HG03457 (cell line): ENCODE measurements around the gene ADAMTSL2.

Experiments used
- ATAC-seq: cut with Tn5 transposase; IDR thresholded peaks from one replicate; pipeline ENCODE4 v1.9.1; 2021; ENCODE audit warnings: moderate number of reproducible peaks; ENCODE audit not compliant: unreplicated experiment

Gene ADAMTSL2

DNA sequence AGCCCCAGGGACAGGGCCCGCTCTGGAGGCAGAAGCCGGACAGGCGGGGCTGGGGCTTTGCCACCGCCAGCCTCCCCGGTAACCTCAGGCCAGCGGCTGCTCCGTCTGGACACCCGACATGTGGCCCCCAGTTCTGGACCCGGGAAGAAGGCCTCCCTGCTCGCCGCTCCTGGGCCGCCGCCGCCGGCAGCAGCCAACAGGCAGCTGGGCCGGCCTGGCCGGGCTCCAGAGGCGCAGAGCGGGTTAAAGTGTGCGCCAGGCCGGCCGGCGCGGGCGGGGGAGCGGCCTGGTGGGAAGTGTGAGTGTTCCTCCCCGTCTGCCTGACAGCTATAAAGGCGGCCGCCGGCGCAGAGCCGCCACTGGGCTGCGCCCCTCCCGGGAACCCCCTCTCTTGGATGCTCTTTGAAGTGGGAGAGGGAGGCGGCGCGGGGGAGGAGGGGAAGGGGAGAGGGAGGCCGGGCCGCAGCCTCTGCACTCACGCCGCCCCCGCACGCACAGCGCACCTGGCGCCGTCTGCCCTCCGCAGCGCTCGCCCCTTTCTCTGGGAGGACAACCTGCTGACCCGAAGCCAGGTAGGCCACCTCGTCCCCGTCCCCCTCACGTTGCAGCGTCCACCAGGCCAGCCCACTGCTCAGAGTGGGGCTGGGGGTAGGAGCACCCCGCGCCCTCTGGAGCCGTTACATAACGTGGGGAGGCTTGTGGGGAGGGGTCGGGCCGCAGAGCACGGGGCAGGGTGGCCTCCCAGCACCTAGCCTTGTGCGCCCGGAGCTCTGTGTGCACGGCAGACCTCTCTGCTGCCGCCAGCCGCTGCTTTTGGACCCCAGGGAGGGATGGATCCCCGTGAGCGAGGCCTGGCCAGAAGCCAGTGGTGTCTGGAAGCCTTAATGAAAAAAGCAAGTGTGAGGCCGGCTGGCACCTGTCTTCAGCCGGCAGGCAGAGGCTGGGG is at the start of gene ADAMTSL2:
ADAMTSL2 (plus strand) TSS at position 359 of the 946 bp plus-strand sequence. CDS start 2,009 bp downstream, outside the sequence.
- no peak for ATAC-seq

DNA sequence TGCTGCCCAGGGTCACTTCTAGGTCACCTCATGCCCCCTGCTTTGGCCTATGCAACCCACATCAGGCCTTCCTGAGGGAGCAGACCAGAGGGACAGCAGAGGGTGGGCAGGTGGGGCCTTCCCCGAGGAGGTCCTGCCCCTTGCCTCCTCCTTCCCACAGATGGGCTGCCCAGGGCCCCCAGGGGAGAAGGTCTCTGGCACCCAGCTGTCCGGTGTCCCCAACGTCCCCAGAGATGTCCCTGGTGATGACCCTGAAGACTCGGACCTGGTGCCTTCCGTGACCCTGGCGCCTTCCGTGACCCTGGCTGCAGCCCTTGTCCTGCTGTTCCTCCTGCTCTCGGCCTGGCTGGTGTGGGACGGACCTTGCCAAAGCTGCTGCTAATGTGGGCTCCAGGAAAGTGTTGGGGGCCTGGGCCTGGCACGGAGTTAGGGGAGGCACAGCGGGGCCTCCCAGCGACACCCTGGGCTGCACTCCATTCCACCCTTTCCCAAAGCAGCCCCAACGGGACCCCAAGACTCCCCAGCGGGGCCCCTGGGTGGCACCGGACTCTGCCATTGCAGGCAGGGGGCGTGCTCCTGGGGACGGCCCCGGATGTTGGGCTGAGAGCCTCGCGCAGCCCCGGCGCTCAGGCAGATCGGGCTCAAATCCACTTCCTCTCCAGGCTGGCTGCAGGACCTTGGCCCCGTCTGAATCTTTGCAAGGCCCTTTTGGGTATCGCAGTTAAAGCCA is 48.8 kb upstream of the ADAMTSL2 start:
- no peak for ATAC-seq

DNA sequence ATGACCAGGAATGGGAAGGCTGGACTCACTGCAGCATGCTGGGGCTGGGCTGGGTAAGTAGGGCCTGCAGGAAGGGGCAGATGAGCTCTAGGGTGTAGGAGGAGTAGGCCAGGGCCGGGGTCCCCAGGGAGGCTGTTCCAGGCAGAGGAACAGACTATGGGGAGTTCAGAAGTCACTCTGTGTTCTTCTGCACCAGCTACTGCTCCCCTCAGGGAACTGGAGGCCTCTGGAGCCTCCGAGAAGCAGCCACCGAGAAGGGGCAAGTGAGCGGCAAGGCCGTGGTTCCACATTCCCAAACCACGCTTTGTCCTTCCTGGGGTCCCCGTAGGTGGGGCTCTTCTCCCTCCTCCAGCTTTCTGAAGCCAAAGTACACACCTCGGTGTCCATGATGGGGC is 47.2 kb upstream of the ADAMTSL2 start:
- ATAC-seq: no peak

GRCh38 chr9:133488686-133489252 is 45.7 kb upstream of the ADAMTSL2 start:
- no peak for ATAC-seq

DNA sequence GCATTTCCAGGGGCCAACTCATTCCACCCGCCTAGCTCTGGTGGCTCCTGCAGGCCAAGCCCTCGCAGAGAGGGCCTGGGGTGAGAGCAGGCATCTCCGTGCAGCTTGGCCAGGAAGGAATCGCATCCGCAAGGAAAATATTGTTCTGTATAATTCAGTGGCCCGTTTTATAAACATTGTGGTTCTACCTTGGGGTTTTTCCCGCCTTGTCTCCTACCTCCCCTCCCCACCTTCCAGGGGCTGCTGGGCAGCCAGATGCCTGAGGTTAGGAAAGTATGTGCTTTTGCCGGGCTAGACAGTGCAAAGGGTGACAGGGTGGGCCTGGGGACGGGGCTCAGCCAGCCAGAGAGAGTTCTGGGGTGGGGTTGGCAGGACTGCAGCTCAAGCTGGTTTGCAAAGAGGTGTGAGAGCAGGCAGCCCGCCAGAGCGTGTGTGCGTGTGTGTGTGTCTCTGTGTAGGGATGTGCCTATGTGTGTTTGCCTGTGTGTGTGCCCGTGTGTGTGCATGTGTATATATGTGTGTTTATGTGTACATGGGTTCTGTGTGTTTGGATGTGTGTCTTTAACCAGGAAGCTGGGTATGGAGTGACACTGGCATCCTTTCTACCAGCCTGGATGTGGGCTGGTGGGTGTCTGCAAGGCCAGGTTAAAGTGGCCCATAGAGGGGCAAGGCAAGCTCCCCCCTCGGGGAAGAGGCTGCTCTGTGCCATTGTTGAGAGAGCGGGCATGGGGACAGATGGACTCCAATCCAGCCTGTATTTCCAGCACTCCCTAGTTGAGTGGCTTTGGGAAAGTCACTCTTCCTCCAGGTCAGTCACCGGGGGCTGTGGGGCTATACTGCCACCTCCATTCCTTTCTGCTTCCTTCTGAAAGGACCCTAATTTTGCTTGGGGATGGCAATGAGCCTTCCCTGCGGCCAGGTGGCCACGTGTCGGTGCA is 45.0 kb upstream of the ADAMTSL2 start:
- ATAC-seq: no peak

DNA sequence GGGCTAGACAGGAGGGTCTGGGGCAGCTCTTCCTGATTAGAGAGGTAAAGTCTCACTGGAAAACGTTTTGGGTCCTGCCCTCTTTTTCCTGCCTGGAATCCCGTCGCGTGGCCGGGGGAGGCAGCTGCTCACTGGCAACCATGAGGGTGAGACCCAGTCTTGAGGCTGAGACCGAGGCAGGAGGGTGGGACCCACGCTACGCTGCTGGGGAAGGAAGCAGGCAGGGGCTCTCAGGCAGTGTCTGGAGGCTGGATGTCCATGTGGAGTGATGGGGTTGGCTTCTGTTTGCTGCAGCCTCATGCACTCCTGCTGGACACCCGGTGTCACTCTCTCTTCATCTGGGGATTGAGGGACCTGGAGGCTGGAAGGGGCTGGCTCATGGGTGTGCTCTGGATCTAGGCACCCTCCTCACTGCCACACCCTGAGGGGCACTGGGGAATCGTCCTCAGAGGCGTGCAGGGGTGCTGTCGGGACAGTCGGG is 44.3 kb upstream of the ADAMTSL2 start:
- no peak for ATAC-seq

DNA sequence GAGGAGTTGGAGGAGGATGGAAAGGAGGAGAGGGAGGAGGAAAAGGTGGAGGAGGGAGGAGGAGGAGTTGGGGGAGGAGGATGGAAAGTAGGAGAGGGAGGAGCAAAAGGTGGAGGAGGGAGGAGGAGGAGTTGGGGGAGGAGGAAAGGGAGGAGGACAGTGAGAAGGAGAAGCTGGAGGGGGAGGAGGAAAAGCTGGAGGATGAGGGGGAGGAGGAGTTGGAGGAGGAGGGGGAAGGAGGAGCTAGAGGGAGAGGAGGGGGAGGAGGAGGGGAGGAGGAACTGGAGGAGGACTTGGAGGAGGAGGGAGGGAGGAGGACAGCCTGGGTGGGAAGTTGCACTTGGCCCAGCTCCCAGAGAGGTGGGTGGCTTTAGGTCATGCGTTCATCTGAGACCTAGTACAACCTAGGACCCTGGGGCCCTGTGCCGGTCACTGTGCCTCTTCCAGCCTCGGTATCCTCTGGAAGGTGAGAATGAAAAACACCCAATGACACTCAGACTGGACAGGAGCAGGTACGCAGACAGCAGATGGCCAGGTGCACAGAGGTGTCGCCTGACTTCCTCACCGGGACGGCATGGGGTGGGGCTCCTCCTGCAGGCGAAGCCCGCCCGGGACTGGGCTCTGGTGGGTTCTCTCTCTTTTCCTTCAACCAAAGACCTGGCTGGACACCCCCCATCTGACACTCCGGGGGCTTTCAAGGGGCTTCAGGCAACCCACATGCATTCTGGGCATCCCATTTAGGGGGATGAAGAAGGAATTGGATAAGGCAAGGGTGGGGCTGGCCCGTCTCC is 43.4 kb upstream of the ADAMTSL2 start:
- no peak for ATAC-seq

DNA sequence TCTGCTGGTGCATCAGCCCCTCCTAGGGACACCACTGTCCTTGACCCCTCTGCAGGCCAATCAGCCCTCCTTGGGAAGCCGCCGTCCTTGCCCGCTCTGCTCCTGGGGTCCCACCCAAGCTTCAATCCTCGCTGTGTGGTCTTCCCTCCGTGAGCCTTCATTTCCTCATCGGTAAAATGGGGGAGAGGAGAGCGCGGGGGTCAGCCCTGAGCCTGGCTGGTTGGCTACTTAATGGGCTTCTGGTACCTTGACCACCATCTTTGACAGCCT is 42.9 kb upstream of the ADAMTSL2 start:
- no peak for ATAC-seq

- no peak for ATAC-seq
These were observed 42.2 kb upstream of the ADAMTSL2 start for GRCh38 chr9:133492061-133493021.

DNA sequence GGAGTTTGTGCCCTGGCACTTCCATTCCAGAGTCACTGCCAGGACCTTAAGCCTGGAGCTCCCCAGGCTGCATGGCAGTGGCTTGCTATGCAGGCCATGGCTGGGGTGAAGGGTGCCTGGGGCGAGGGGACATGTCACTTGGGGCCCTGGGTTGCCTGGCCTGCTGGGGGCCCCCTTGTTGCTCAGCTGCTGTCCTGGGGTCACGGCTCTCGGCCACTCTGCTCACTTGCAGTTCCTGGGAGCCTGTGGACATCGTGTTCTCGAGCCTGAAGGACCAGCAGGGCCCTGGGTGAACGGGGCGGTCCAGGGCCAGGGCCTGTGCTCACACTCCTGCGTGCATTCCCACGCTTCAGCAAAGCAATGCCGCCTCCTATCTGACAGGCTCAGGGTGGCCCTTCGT is 41.1 kb upstream of the ADAMTSL2 start:
- no peak for ATAC-seq

GRCh38 chr9:133493845-133494540 is 40.5 kb upstream of the ADAMTSL2 start:
- ATAC-seq: no peak

DNA sequence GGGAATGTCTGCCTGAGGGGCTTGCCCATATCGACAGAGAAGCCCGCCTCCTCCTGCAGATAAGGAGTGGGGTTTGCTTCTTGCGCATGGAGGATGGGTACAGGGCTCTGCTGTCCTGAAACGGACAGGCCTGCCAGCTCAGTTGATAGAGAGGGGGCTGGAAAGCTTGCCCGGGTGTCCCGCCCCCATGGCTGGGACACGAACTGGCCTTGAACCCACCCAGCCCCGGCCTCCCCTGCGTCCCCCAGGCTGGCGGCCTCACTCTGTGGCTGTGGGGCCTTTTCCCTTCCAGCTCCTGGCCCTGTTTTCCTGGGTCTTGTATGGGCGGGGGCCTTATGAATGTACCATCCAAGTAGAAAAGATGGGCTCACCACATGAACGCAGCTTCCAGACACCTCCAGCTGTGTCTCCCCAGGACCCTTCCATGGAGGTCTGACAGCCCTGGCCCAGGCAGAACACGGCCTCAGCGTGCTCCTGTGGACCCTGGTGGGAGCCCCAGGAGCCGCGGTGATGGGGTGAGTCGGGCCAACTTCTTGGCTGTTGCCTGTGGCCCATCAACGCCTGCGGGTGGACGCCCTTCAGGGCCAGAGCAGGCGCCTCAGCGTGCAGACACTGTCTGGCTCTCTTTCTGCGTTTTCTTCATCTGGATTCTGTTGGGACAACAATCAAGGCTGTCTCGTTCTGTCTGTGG is 39.7 kb upstream of the ADAMTSL2 start:
- ATAC-seq: no peak

DNA sequence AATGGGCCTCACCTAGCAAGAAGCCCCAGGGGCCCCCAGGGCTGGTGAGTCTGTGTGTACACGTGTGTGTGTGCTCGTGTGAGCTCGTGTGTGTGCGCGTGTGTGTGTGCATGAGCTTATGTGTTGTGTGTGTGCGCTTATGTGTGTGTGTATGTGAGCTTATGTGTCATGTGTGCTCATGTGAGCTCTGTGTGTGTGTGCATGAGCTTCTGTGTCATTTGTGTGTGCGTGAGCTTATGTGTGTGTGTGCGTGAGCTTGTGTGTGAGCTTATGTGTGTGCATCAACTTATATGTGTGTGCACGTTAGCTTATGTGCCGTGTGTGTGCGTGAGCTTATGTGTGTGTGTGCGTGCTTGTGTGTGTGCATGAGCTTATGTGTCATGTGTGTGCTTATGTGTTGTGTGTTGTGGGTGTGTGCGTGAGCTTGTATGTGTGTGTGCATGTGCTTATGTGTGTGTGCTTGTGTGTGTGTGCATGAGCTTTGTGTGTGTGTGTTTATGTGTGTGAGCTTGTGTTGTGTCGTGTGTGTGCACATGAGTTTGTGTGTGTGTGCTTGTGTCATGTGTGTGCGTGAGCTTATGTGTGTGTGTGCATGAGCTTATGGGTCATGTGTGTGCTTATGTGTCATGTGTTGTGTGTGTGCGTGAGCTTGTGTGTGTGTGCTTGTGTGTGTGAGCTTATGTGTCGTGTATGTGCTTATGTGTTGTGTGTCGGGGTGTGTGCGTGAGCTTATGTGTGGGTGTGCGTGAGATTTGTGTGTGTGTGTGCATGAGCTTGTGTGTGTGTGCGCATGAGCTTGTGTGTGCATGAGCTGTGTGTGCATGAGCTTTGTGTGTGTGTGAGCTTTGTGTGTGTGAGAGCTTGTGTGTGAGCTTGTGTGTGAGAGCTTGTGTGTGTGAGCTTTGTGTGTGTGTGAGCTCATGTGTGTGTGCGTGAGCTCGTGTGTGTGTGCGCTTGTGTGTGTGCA is 38.9 kb upstream of the ADAMTSL2 start:
- no peak for ATAC-seq

DNA sequence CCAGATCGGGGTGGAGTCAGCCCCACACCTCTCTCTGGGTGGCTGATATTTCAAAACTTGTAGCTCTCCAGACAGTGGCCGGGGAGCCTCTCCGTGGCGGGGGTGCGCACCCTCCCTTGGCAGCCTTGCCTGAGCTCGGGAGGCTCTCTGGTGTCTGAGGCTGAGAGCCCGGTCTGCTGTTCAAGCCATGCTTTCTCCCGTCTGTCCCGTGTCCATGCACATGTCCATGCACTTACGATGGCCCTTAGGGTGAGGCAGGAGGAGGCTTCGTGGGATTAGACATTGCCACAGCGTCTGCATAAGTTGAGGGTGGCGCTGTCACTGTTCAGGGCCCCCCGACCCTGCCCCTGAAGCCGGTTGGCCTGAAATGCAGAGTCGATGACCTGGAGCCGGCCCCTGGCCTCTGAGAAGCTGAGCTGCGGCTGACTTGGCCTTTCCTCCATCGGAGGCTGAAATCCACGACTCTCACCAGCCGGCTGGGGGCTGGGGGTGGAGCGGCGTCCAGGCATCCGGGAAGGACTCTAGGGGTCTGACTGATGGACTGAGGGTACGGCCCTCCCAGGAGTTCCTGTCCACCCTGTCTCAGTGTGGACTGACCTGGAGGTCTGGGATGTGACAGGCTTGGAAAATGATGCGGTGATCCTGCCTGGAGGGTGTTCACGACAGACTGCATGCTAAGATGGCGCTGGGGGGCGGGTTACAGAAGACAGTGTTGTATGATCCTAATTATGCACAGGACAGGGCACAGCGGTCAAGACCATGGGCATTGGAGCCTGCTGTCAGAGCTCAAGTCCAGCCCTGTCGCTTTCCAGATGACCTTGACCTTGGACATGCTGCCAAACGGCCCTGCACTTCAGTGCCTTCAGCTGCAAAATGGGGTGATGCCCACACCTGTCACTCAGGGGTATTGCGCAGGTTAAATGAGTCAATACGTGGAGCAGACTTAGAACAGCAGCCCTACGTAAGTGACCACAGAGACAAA is 37.4 kb upstream of the ADAMTSL2 start:
- ATAC-seq: no peak
